ENCODE measurements around the gene RNASE4.

GRCh38 chr14:20726531-20726930, 42.2 kb downstream of the RNASE4 start:
- TF ChIP-seq CTCF (IDR thresholded peaks at IDR 0.05) (no peak), POLR2A (IDR thresholded peaks at IDR 0.05) (no peak)
